IPS DF 4.7 (cell line): ENCODE data around the gene ZFAND3.

ENCODE experiments used
- DNase-seq: peaks from one replicate; pipeline ENCODE4 v3.0.0-alpha.2; 2013; ENCODE audit warnings: low spot score; ENCODE audit errors: extremely low read depth

ZFAND3 gene

DNA sequence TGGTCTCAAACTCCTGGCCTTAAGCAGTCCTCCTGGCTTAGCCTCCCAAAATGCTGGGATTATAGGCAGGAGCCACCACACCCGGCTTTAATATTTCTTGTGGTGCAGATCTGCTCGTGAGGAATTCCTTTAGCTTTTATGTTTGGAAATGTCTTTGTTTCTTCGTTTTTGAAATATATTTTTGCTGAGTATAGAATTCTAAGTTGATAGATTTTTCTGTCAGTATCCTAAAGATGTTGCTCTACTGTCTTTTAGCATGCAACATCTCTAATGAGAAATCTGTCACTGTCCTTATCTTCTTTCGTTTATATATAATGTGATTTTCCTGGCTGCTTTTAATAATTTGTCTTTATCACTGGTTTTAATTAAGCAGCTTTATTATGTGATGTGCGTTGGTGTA lies 75.1 kb downstream of the ZFAND3 start:
- DNase-seq: no peak

GRCh38 chr6:37897321-37897720 lies 77.8 kb downstream of the ZFAND3 start:
- no peak for DNase-seq

GRCh38 chr6:37897818-37898515 lies 78.4 kb downstream of the ZFAND3 start:
- DNase-seq: no peak

GRCh38 chr6:37903351-37904340 lies 84.1 kb downstream of the ZFAND3 start:
- no peak for DNase-seq

GRCh38 chr6:37904590-37904989 lies 85.1 kb downstream of the ZFAND3 start:
- DNase-seq: no peak

- no peak for DNase-seq
Observed at GRCh38 chr6:37906121-37906520, 86.6 kb downstream of the ZFAND3 start.

- no peak for DNase-seq
Observed at GRCh38 chr6:37910998-37911397, 91.5 kb downstream of the ZFAND3 start.

DNA sequence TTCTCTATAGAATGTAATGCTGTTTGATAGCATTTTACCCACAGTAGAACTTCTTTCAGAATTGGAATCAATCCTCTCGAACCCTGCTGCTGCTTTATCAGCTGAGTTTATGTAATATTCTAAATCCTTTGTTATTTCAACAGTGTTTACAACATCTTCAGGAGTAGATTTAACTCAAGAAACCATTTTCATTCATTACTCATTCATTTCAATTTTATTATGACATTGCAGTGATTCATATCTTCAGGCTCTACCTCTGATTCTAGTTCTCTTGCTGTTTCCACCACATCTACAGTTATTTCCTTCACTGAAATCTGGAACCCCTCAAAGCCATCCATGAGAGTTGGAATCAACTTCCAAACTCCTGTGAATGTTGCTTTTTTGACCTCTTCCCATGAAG lies 93.7 kb downstream of the ZFAND3 start:
- no peak for DNase-seq

GRCh38 chr6:37915463-37915862 lies 95.9 kb downstream of the ZFAND3 start:
- DNase-seq: no peak

GRCh38 chr6:37916149-37916548 lies 96.6 kb downstream of the ZFAND3 start:
- no peak for DNase-seq

- DNase-seq: no peak
Observed at GRCh38 chr6:37916675-37917074, 97.1 kb downstream of the ZFAND3 start.

DNA sequence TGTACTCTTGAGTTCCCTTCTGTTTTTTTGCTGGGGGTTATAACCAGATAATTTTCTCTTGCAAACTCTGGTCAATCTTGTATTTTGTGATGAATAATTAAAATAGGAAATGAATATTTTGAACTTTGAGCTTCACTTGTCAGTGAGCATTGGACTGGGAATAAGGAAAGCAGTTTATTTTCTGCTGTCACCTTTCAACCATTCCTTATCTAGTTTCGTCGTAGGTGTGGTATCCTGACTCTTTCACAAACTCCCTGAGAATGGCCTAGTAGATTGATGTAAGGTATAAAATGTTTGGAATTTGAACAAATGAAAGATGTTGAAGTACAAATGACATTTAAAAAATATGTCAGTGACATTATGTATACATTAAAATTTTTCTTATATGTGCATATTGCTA lies 98.0 kb downstream of the ZFAND3 start:
- DNase-seq: no peak

DNA sequence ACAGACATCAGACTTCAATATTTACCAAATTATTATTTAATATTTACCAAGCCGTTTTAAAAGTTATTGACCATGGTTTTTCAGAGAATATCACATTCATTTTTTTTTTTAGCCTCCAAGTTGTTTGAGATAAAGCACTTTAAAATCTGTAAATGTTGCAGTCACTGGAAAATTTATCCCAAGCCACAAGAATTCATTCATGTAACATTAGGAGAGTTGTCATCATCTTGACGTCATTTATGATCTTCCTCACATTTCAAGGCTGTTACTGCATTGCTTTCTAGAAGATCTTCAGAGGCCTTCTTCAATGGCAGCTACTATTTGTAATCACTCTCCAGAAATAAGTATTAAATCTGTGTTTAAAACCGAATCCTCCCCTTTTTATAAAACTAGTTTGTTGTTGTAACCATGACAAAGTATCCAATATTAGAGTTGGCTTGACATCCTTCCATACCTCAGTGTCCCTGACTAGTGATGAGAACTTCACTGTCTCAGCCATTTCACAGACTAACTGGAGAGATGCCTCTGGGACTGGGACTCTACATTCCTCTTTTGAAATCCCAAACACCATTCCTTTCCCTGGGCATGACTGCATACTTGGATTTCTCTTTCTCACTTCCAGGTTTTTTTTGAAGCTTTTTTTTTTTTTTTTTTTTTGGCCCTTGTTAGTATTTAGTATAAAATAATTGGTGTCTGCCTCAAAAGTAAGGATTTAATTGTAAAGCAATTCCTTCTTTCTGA lies 100.1 kb downstream of the ZFAND3 start:
- DNase-seq: no peak

DNA sequence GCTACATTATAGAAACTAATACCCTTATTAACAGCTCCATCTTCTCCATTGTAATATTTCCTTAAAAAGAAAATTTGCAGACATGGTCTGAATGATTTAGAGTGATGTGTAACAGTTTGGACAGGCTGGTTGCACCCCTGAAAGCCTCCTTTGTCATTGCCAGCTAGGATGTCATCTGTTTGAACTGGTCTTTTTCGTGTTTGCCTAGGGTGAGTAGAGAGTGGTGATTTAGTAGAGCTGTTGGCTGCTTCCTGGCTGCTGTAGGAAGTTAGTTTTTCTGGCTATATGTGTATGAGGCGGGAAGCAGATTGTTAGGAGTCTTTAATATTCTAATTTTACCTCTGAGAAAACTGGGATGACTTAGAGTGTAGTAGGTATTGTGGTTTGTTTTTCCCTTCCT lies 101.1 kb downstream of the ZFAND3 start:
- DNase-seq: no peak

- no peak for DNase-seq
Observed at GRCh38 chr6:37922563-37922962, 103.0 kb downstream of the ZFAND3 start.

DNA sequence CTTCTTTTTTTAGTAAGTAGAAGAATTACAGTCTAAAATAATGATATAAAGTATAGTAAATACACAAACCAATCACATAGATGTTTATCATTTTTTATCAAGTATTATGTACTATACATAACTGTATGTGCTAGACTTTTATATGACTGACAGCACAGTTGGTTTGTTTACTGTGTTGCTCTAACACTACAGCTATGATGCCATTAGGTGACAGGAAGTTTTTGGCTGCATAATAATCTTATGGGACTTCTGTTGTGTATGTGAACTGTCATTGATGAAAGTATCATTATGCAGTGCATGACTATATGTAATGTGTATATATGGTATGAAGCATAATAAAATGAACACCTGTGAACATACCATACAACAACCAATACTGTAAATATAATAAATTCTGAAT lies 104.0 kb downstream of the ZFAND3 start:
- no peak for DNase-seq

GRCh38 chr6:37926661-37927060 lies 107.1 kb downstream of the ZFAND3 start:
- no peak for DNase-seq

- no peak for DNase-seq
Observed at GRCh38 chr6:37928217-37928616, 108.7 kb downstream of the ZFAND3 start.

- DNase-seq: no peak
Observed at GRCh38 chr6:37930288-37930971, 110.9 kb downstream of the ZFAND3 start.

GRCh38 chr6:37931066-37931465 lies 111.5 kb downstream of the ZFAND3 start:
- DNase-seq: no peak

DNA sequence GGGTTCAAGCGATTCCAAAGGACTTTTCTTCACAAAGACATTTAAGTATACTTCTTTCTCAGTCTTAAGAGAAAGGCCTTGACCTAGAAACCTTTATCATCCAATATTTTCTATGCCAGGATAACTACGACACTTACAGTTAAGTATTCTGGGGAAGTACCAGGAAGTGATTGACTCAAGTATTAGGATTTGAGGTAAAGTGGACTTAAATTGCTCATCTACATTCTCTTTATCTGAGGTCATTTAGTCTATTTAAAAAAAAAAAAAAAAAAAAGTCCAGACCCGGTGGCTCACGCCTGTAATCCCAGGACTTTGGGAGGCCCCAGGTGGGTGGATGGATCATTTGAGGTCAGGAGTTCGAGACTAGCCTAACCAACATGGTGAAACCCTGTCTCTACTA lies 114.7 kb downstream of the ZFAND3 start:
- no peak for DNase-seq
